ENCODE results near the gene WDR87.
"Not testable (repeated sequence)": the region's sequence is repeated elsewhere in the genome, so short reads cannot be mapped to it uniquely, and the experiment has no call there.

Gene WDR87

GRCh38 chr19:37893845-37894575, 12.4 kb downstream of the WDR87 start:
- no peak for DNase-seq

- DNase-seq: no peak
These were observed 19.8 kb downstream of the WDR87 start for GRCh38 chr19:37886571-37886970.

- DNase-seq: no peak
These were observed 21.0 kb downstream of the WDR87 start for GRCh38 chr19:37885392-37885791.

GRCh38 chr19:37877147-37877546, 29.2 kb downstream of the WDR87 start:
- no peak for DNase-seq

GRCh38 chr19:37876032-37876431, 30.4 kb downstream of the WDR87 start:
- no peak for DNase-seq

GRCh38 chr19:37874784-37875183, 31.6 kb downstream of the WDR87 start:
- no peak for DNase-seq

GRCh38 chr19:37872383-37872782, 34.0 kb downstream of the WDR87 start:
- no peak for DNase-seq

- DNase-seq: no peak
These were observed 36.5 kb downstream of the WDR87 start for GRCh38 chr19:37869766-37870340.

GRCh38 chr19:37867831-37868230, 38.6 kb downstream of the WDR87 start:
- DNase-seq: no peak

GRCh38 chr19:37865930-37866329, 40.5 kb downstream of the WDR87 start:
- not testable (repeated sequence) for DNase-seq

GRCh38 chr19:37864501-37864900, 41.9 kb downstream of the WDR87 start:
- no peak for DNase-seq

- peak in 51 of 58 donors; percentile 0 to 71 (median 21) for DNase-seq
These were observed 51.3 kb downstream of the WDR87 start for GRCh38 chr19:37855098-37855497.

- DNase-seq: no peak
These were observed 60.5 kb downstream of the WDR87 start for GRCh38 chr19:37845932-37846331.
